HUES6 (cell line): Measurements from ENCODE around the gene PPP3CB.

Experiments used
- H3K27ac ChIP-seq: 2 replicates; pipeline ENCODE4 v1.7.0; 2013; ENCODE audit warnings: low read depth, mild to moderate bottlenecking, low read length, inconsistent platforms
- H3K27me3 ChIP-seq: 2 replicates; pipeline ENCODE4 v1.6.1; 2013; ENCODE audit warnings: low read length; ENCODE audit not compliant: control insufficient read depth, insufficient read depth
- H3K36me3 ChIP-seq: 2 replicates; pipeline ENCODE4 v1.6.1; 2013; ENCODE audit warnings: low read length; ENCODE audit not compliant: control insufficient read depth, insufficient read depth
- H3K4me1 ChIP-seq: 2 replicates; pipeline ENCODE4 v1.6.1; 2013; ENCODE audit warnings: low read length; ENCODE audit not compliant: control insufficient read depth, insufficient read depth
- H3K4me3 ChIP-seq: 2 replicates; pipeline ENCODE4 v1.5.1; 2013; ENCODE audit warnings: low read depth, low read length
- H3K9ac ChIP-seq: one replicate; pipeline ENCODE4 v1.6.1; 2013; ENCODE audit warnings: mild to moderate bottlenecking, low read length
- H3K9me3 ChIP-seq: 2 replicates; pipeline ENCODE4 v1.6.1; 2013; ENCODE audit warnings: low read depth, low read length; ENCODE audit not compliant: control insufficient read depth, insufficient read depth

PPP3CB gene

DNA sequence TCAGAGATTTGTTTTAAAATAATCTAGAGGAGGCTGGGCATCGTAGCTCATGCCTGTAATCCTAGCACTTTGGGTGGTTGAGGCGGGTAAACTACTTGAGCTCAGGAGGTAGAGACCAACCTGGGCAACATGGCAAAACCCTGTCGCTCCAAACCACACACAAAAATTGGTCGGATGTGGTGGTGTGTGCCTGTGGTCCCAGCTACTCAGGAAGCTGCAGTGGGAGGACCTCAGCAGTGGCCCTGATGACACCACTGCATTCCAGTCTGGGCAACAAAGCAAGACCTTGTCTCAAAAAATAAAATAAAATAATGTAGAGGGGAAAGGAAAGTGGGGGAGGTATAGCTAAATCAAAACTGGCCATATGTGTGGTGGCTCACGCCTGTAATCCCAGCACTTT is 13.9 kb upstream of the PPP3CB start:
- Histone ChIP-seq H3K9ac (no peak overlapping the region), H3K36me3 (peaks cover 8% of the 10 kb centered on the region), H3K4me1 (peaks cover 7% of the 10 kb centered on the region), H3K27ac (no peak overlapping the region), H3K9me3 (no peaks in the 10 kb centered on the region), H3K4me3 (no peak overlapping the region), H3K27me3 (no peaks in the 10 kb centered on the region)

DNA sequence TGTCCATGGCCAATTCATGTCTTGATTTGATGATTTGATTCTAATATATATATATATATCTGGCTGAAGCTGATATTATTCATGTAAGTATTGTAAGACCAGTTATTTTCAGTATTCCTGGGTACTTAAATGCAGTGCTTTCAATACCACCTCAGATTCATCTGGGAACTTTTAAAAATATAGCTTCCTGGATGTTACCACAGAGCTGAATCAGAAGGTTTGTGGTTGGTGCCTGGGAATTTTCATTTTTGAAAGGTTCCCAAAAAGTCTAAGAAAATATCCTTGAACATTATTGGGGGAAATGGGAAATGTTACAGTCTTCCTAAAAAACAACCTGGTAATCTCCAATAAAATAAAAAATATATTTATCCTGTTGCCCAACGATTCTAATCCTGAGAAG is 10.7 kb upstream of the PPP3CB start:
- Histone ChIP-seq H3K27me3 (no peaks in the 10 kb centered on the region), H3K4me3 (no peak overlapping the region; the same call in 1 of the 2 replicates), H3K36me3 (peaks cover 21% of the 10 kb centered on the region), H3K4me1 (peaks cover 7% of the 10 kb centered on the region), H3K27ac (peak overlapping the region; percentile 80; the same call in 1 of the 2 replicates), H3K9me3 (no peaks in the 10 kb centered on the region), H3K9ac (no peak overlapping the region)

DNA sequence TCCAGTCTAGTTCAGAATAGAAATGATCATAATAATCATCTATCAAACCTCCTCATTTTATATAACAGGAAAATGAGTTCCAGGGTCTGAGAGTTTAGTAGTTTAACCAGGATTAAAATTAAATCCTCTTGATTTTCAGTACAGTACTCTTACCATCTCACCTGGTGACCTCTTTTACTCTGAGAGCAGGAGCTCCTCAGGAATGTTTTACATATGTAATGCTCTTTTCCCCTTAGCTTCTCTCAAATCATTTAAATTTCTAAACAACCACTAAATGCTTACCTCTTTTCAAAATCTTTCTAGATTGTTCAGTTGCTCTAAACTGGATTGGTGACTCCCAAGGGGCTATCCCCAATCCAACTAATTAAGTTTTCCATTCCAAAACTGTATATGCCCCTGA is 10.2 kb upstream of the PPP3CB start:
- Histone ChIP-seq H3K27me3 (no peaks in the 10 kb centered on the region), H3K4me3 (no peak overlapping the region; the same call in 1 of the 2 replicates), H3K9ac (no peak overlapping the region), H3K4me1 (peaks cover 7% of the 10 kb centered on the region), H3K9me3 (no peaks in the 10 kb centered on the region), H3K27ac (peak overlapping the region; percentile 80; the same call in 1 of the 2 replicates), H3K36me3 (peaks cover 21% of the 10 kb centered on the region)

DNA sequence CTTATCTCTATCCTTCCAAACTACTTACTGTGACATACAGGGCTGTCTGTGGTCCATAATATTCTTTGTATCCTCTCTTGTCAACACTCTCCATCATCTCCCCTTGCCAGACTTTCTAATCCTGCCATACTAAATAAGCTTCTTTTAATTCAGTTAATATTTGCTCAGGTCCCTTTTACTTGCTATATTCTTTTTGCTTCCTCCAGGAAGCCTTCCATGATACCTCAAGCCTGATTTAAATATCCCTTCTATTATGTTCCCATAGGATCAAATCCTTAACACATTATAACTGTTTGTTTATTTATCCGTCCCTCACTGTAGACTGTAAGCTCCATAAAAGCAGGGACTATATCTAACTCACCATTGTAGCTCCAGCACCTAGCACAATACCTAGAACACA is 7.2 kb upstream of the PPP3CB start:
- Histone ChIP-seq H3K9ac (no peak overlapping the region), H3K36me3 (peaks cover 46% of the 10 kb centered on the region), H3K9me3 (no peaks in the 10 kb centered on the region), H3K27ac (no peak overlapping the region), H3K27me3 (no peaks in the 10 kb centered on the region), H3K4me3 (no peak overlapping the region), H3K4me1 (peaks cover 7% of the 10 kb centered on the region)

DNA sequence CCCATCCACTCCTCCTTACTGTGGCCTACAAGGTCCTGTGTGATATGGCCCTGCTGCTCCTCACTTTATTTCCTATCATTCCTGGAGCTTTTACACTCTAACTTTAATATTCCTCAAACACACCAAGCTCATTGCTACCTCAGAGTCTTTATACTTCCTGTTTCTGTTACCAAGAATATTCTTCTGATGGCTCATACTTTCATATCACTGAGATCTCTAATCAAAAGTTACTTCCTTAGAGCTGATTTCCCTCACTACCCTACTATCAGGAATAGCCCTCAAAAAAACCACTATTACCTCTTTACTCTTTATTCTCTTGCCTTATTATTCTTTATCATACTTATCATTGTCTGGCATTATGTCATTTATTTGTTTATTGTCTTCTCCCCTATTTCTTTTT is 5.8 kb upstream of the PPP3CB start:
- Histone ChIP-seq H3K9ac (no peak overlapping the region), H3K4me1 (peaks cover 9% of the 10 kb centered on the region), H3K9me3 (no peaks in the 10 kb centered on the region), H3K4me3 (no peak overlapping the region), H3K27me3 (no peaks in the 10 kb centered on the region), H3K36me3 (peaks cover 57% of the 10 kb centered on the region), H3K27ac (no peak overlapping the region)

DNA sequence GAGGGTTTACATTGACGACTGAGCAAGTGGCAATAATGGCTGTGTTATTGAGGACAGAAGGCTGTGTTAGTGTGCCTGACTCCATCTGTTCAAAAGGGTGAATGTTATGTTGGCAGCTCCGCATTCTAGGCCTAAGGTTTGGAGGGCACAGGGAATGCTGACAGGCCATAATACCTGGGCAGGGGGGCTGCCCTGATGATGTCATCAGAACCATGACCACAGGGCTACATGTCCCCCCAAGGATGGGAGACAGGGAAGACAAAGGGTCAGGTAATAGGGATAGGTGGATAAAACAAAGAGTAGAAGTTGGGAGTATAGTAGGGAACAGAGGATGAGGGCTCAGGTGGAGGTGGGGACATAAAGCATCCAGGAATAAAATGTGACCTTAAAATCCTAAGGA is 1.8 kb upstream of the PPP3CB start:
- H3K27me3 ChIP-seq = no peaks in the 10 kb centered on the region
- no peak overlapping the region for H3K9ac ChIP-seq
- peaks cover 11% of the 10 kb centered on the region for H3K4me1 ChIP-seq
- no peak overlapping the region for H3K4me3 ChIP-seq
- H3K36me3 ChIP-seq = peaks cover 36% of the 10 kb centered on the region
- no peak overlapping the region for H3K27ac ChIP-seq
- no peaks in the 10 kb centered on the region for H3K9me3 ChIP-seq

DNA sequence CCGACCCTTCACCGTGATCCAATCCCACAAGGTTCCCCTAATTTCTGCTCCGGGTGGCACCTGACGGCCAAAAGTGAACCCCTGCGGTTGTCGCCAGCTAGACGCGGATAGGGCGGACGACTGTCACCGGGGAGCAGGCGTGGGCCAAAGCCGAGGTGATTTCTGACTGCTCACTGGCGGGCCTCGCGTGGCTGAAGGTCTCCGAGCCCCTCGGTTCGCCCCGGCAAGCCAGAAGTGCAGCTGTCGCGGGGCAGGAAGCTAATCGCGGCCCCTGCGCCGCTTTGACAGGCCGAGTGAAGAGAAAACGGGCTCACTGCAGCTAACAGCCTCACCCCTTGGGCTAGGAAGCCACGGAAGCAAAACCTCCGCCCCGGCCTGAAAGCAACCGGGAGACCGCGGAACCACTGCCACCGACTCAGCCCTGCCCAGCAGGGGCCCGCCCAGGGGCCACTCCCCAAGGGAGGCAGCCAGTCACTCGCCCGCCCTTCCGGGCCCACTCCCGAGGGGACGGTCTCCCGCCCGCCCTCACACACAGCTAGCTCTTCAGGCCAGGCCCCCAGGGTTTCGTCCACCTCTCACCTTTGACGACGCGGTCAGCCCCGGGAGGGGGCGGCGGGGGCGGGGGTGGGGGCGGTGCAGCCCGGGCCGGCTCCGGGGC is 469 bp downstream of the PPP3CB start:
- Histone ChIP-seq H3K27ac (peak overlapping the region; percentile 80; the same call in 1 of the 2 replicates), H3K4me1 (peaks cover 11% of the 10 kb centered on the region)

DNA sequence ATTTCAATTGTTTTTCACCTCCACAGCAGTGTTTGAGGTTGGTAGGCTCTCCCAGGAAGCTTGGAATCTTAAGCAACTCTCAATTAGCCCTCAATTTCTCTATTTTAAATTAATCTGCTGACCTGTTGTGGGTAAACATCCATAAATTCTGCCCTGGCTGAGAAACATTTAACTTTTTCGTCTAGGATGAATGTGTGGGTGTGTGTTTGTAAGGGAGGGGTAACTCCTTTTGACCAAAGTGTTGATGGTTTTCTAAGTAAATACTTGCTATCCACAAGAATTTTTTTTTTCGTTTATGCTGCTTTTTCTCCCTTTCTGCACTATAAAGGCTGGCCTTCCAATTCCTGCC is 973 bp downstream of the PPP3CB start:
- Histone ChIP-seq H3K27me3 (no peaks in the 10 kb centered on the region), H3K4me1 (peaks cover 11% of the 10 kb centered on the region), H3K4me3 (peak overlapping the region; percentile 98), H3K9ac (peak overlapping the region; percentile 90), H3K9me3 (no peaks in the 10 kb centered on the region), H3K36me3 (peaks cover 25% of the 10 kb centered on the region), H3K27ac (peak overlapping the region; percentile 80; the same call in 1 of the 2 replicates)

More for the DNA sequence above, 469 bp downstream of the PPP3CB start:
- Histone ChIP-seq H3K27me3 (no peaks in the 10 kb centered on the region), H3K4me3 (peak overlapping the region; percentile 98), H3K36me3 (peaks cover 30% of the 10 kb centered on the region), H3K9ac (peak overlapping the region; percentile 90), H3K9me3 (no peaks in the 10 kb centered on the region)

DNA sequence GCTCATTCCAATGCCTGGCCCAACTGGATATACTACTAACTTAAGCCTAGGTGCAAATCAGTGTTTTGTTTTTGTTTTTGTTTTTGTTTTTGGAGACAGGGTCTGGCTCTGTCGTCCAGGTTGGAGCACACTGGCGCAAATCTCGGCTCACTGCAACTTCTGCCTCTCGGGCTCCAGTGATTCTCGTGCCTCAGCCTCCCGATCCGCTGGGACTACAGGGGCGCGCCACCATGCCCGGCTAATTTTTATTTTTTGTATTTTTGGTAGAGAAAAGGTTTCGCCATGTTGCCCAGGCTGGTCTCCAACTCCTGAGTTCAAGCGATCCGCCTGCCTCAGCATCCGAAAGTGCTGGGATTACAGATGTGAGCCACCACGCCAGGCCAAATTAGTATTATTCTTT is 1.6 kb downstream of the PPP3CB start:
- H3K27ac ChIP-seq = no peak overlapping the region
- H3K4me1 ChIP-seq = peaks cover 11% of the 10 kb centered on the region
- H3K27me3 ChIP-seq = no peaks in the 10 kb centered on the region
- no peak overlapping the region for H3K9ac ChIP-seq
- H3K4me3 ChIP-seq = peak overlapping the region; percentile 98; the same call in 1 of the 2 replicates
- H3K36me3 ChIP-seq = peaks cover 20% of the 10 kb centered on the region
- H3K9me3 ChIP-seq = no peaks in the 10 kb centered on the region

DNA sequence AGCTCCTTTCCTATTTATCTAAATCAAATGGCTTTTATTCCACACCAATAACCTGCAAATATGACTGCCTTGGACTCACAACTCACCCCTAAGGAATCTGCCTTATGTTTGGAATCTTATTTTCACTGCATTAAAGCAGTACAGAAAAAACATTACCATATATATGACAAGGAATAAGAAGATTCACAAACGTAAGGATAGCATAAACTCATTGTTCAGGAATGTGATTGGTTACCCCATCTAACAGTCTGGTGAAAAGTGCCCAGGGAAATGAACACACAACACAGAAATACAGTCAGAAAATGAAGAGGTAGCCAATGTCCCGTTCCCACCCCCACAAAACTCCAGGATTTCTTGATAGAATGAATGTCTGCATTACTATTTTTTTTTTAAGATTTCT is 2.0 kb downstream of the PPP3CB start:
- Histone ChIP-seq H3K9me3 (no peaks in the 10 kb centered on the region), H3K4me1 (peaks cover 11% of the 10 kb centered on the region), H3K27ac (no peak overlapping the region), H3K4me3 (no peak overlapping the region), H3K9ac (no peak overlapping the region), H3K36me3 (peaks cover 15% of the 10 kb centered on the region), H3K27me3 (no peaks in the 10 kb centered on the region)

DNA sequence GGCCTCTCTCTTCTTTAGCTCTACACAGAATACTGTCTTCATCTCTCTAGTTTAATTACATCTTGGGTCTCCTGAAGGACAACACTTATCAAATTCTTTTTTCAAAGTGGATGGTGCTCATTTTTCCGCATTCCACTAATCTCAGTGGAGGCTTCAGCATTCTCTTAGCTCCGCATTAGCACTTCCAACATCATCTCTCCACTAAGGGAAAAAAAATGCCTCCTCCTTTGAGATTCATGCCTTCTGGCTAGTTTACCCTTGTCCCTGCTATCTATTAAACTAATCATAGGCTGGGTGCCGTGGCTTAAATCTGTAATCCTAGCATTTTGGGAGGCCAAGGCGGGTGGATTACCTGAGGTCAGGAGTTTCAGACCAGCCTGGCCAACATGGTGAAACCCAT is 9.2 kb downstream of the PPP3CB start:
- Histone ChIP-seq H3K4me3 (no peak overlapping the region), H3K27me3 (no peaks in the 10 kb centered on the region), H3K9ac (no peak overlapping the region), H3K36me3 (peaks cover 12% of the 10 kb centered on the region), H3K9me3 (no peaks in the 10 kb centered on the region), H3K4me1 (no peaks in the 10 kb centered on the region), H3K27ac (no peak overlapping the region)
